Stimulated activated naive CD8-positive, alpha-beta T cell treated with anti-CD3 and anti-CD28 coated beads, Interleukin-15, amount 100 ng/mL, for 72 hours (primary cell): ENCODE results near the gene KIAA1328.

Experiments
- ATAC-seq: fragments of 150-1000 bp; cut with Tn5 transposase; 2 replicates; pipeline ENCODE4 v1.10.0; 2021; ENCODE audit warnings: mild to moderate bottlenecking, moderate library complexity
- DNase-seq, 2 donors: peaks; one replicate each; pipeline ENCODE4 v3.0.0; 2021 to 2022
- H3K27ac Mint-ChIP-seq, 2 donors: one replicate each; pipeline ENCODE4 v1.8.0; 2022; ENCODE audit warnings: mild to moderate bottlenecking in 2 of 2, mixed read lengths in 2 of 2, moderate library complexity in 2 of 2
- H3K27me3 Mint-ChIP-seq: one replicate; pipeline ENCODE4 v1.8.0; 2022; ENCODE audit warnings: mixed read lengths
- H3K4me1 Mint-ChIP-seq: one replicate; pipeline ENCODE4 v1.8.0; 2022; ENCODE audit warnings: mild to moderate bottlenecking, mixed read lengths
- H3K4me3 Mint-ChIP-seq, 2 donors: one replicate each; pipeline ENCODE4 v1.8.0; 2022; ENCODE audit warnings: mild to moderate bottlenecking in 2 of 2, mixed read lengths in 2 of 2, moderate library complexity in 1 of 2
- H3K9me3 Mint-ChIP-seq, 2 donors: one replicate each; pipeline ENCODE4 v1.8.0; 2022; ENCODE audit warnings: mixed read lengths in 2 of 2

The KIAA1328 gene

DNA sequence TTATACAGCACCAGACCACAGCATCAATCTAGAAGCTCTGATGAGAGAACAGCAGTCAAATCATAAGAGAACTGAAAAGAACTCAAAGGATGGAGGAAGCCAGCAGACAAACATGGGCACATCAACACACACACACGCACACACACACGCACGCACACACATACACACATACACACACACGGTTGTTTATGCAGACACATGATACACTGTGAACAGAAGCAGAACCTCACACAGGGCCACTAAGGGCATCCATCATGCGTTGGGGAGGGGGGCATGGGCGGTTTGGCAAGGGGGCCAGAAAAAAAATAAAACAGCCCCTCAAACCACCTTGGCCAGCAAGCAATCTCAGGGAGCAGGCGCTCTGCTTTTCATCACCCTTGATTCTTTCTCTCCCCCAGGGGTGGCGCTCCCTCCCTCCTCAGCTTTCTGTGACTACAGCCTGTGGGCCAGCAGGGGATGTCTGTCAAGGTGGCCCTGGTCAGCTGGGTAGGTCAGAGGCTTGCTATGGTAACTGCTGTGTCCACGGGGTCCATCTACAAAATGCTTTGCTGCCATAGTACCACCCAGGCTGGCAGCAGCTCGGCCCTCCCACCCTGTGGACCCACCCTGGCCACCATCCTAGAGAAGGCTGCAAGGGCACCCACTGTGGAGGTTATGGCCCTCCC, 418.7 kb downstream of the KIAA1328 start:
- no peak overlapping the region for H3K27ac Mint-ChIP-seq
- peaks cover 7% of the 10 kb centered on the region for H3K4me1 Mint-ChIP-seq
- peaks cover 10 to 15% of the 10 kb centered on the region in 2 donors for H3K9me3 Mint-ChIP-seq
- ATAC-seq (no peak), DNase-seq (no peak)
- no peak overlapping the region for H3K4me3 Mint-ChIP-seq
- H3K27me3 Mint-ChIP-seq = peaks cover 69% of the 10 kb centered on the region

DNA sequence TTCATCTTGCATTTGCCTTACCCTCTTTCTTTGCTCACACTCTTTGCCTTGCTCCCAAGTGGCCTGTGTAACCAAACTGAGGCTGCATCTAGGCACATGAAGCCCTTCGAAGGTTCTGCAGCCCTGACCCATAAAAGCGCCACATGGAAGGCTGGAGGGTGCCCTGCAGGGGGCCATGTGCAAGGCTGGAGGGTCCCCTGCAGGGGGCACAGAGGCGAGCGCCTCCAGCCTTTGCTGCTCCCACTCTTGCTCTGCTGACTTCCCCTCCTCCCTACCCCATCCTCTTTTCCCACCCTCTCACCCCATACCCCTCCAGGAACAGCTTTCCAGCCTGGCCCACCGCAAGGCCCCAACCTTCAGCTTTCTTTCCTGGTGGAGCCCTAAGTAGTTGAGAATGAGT, 419.4 kb downstream of the KIAA1328 start:
- Mint-ChIP-seq H3K27me3 (peaks cover 69% of the 10 kb centered on the region), H3K4me1 (peaks cover 12% of the 10 kb centered on the region), H3K27ac (no peak overlapping the region), H3K4me3 (no peak overlapping the region), H3K9me3 (peaks cover 10 to 15% of the 10 kb centered on the region in 2 donors)
- DNase-seq (no peak), ATAC-seq (peak; percentile 17)

DNA sequence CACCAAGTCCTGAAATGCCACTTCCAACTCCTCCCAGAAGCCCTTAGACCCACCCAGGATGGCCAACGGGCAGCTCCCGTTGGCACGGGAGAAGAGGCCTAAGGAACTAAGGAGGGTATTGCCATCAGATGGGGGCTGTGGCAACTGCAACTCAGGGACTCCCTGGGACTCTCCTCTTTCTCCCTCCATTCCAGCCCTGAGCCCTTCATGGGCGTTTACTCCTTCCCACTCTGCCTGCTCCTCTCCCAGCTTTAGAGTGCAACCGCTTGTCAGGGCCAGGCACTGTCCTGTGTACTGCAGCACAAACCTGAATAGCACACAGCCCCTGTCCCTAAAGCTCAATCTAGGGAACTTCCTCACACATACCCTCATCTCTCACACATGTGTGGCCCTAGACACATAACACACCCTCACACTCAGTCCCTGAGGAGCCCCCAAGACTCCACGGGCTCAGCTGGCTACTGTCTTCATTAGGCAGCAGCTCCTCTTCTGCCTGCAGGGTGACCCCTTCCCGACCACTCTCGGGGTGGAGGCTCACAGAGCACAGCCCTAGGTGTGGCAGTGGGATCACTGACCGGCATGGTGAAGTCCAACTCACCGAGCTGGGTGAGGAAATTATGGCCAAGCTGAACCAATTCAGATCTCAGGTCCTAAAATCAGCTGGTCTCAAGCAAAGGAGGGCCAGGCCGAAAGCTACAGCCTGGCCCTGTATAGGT, 420.4 kb downstream of the KIAA1328 start:
- DNase-seq (no peak), ATAC-seq (no peak)
- Mint-ChIP-seq H3K9me3 (peaks cover 10 to 15% of the 10 kb centered on the region in 2 donors), H3K4me3 (no peak overlapping the region), H3K27me3 (peaks cover 66% of the 10 kb centered on the region), H3K4me1 (peaks cover 6% of the 10 kb centered on the region), H3K27ac (peak overlapping the region in 1 of 2 donors; percentile 74)

DNA sequence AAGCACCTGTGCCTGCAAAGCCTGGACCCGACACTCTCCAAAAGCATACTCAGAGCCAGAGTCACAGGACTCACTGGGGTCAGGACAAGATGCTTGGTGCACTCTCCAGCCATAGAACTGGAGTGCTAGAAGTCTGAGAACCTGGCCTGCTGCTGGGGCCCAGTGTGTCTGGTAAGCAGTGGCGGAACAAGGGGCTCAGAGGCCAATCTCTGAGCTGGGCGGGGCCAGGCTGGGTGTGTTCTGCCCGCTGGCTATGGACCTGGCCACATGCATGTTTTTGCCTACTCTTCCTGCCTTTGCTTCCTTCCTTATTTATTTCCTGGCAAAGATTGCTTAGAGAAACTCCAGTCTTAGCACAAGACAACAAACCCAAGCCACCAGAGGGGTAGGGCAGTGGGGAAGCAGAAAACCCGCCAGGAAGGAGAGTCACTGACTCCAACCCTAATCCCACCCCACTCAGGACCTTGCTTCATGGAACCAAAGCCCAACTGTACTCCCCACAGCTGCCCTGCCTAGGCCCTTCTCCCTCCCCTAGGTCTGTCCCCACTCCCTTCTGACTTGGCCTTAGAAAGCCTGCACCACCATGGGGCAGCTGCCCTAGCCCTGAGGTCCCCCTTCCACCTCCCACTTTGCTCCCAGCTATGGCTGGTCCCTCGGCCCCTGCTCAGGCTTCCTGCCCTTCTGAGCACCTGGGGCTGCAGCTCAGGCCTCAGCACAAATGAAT, 421.1 kb downstream of the KIAA1328 start:
- ATAC-seq (no peak), DNase-seq (no peak)
- no peak overlapping the region for H3K4me3 Mint-ChIP-seq
- no peak overlapping the region for H3K27ac Mint-ChIP-seq
- peaks cover 11% of the 10 kb centered on the region for H3K4me1 Mint-ChIP-seq
- peaks cover 66% of the 10 kb centered on the region for H3K27me3 Mint-ChIP-seq
- H3K9me3 Mint-ChIP-seq = peaks cover 5 to 15% of the 10 kb centered on the region in 2 donors

DNA sequence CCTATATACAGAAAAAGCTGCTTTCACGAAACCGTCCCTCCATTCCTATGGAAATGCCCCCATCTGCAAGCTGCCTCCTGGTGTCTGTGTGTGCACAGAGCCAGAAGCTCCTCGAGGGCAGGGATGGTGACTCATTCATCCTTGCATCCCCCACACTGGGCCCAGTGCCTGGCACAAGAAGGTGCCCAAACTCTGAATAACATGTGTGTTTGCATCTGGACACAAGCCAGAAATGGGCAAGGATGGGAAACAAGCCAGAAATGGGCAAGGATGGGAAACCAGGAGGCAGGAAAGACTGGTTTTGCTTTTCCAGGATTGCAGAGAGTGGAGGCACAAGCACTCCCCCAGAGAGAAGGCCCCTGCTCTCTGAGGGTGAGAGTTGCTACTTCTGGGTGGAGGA, 422.8 kb downstream of the KIAA1328 start:
- peaks cover 3 to 15% of the 10 kb centered on the region in 2 donors for H3K9me3 Mint-ChIP-seq
- peaks cover 11% of the 10 kb centered on the region for H3K4me1 Mint-ChIP-seq
- no peak overlapping the region for H3K27ac Mint-ChIP-seq
- DNase-seq = no peak
- no peak overlapping the region for H3K4me3 Mint-ChIP-seq
- no peak for ATAC-seq
- peaks cover 76% of the 10 kb centered on the region for H3K27me3 Mint-ChIP-seq

DNA sequence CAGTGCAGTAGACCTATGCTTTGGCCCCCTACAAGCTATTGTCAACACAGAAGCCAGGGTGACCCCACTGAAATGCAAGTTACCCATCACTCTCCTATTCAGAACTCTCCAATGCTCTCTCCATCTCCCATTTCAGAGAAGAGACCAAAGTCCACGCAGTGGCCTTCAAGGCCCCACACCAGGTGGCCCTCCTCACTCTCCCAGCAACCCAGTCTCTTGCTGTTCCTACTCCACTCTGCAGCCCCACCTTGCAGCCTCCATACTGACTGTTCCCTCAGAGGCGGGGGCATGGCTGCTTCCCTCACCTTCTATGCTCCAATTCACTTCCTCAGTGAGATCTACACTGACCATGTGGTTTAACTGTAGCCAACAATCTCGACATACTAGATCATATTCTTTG, 423.4 kb downstream of the KIAA1328 start:
- Mint-ChIP-seq H3K4me3 (no peak overlapping the region), H3K9me3 (peaks cover 0 to 8% of the 10 kb centered on the region in 2 donors), H3K27ac (no peak overlapping the region), H3K4me1 (peaks cover 11% of the 10 kb centered on the region), H3K27me3 (peaks cover 82% of the 10 kb centered on the region)
- DNase-seq (no peak), ATAC-seq (no peak)

DNA sequence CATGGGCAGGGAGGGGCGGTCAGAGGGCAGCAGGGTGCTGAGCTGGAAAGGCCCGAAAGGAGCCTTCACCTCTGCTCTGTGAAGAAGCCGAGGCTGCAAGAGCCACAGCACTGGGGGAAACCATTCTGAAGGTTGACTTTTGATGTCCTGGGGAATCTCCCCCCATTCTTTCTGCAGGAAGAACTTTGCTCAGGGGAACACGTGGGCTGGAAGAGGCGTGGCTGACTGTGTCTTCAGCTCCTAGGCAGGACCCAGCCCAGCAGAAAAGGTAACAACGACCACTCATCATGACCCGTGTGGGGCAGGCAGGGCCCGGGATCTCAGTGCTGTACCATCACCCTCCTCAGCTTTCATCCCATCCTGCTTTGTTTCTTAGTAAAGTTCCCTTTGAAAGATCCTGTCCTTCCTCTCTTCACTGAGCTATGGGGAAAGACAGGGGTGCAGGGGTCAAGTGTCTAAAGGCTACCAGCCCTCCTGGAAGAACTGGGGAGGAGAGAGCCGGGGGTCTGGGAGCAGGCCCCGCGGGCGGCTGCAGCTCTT, 424.0 kb downstream of the KIAA1328 start:
- peaks cover 88% of the 10 kb centered on the region for H3K27me3 Mint-ChIP-seq
- peaks cover 11% of the 10 kb centered on the region for H3K4me1 Mint-ChIP-seq
- peak overlapping the region in 1 of 2 donors; percentile 13 for H3K27ac Mint-ChIP-seq
- H3K4me3 Mint-ChIP-seq = peak overlapping the region in 1 of 2 donors; percentile 17
- H3K9me3 Mint-ChIP-seq = peaks cover 0 to 8% of the 10 kb centered on the region in 2 donors
- DNase-seq = no peak
- ATAC-seq = no peak

DNA sequence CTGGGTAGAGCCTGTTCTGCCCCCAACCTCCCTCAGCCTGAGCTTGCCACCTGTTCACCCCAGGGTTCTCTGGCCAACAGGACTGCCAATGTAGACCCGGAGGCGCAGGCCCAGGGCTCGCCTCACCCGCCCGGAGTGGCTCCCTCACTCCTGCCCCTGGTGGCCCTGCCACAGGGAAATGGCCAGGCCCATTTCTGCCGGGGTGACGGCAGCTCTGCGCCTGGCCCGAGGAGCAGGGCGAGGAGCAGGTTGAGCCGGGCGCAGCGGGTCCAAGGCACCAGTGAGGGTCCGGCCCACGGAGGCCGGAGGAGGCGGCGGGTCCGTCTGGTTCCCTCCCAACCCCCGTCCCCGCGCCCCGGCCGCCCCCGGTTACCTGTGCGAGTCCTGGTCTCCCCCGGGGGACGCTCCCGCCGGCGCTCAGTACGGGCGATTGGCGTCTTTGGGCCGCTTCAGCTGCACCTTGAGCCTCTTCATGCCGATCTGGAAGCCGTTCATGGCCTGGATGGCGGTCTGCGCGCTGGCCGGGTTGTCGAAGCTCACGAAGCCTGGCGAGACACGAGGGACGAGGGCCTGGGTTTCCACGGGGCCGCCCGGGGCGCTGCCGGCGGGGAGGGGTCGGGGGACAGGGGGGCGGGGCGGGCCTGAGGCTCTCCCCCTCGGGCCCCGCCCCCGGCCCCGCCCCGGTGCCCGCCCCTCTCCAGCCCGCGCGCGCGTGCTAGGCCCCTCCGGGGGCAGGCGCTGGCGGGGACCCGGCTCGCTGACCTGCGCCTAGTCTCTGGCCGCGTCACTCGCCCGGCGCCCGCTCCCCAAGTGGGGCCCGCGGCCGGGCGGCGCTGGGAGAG, 424.7 kb downstream of the KIAA1328 start:
- peak overlapping the region; percentile 27 to 62 for H3K4me3 Mint-ChIP-seq
- DNase-seq = no peak
- peak; percentile 47 for ATAC-seq

DNA sequence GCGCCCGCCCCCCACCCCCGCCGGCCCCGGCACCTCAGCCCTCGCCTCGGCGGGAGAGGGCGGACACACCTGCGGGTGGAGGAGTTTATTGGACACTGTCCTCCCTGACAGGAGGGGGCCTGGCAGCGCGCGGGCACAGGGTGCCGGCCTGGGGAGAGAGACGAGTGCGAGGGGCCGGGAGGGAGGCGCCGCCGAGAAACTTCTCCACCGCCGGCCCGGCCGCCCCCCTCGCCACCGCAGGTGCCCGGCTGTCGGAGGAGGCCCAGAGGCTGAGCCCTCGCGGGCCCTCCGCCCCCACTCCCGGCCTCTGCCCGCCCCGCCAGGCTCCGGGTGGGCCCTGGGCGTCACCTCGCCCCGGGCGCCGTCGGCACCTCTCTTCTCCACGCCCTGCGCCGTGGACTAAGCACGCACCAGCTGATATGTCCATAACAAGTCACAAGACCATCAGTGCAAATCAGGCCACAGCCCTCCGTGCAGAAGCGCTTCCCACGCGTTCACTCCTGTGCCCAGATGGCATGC, 425.4 kb downstream of the KIAA1328 start:
- peak overlapping the region in 1 of 2 donors; percentile 63 for H3K27ac Mint-ChIP-seq
- peaks cover 0 to 4% of the 10 kb centered on the region in 2 donors for H3K9me3 Mint-ChIP-seq
- peak; percentile 45 for ATAC-seq
- DNase-seq = no peak
- peaks cover 92% of the 10 kb centered on the region for H3K27me3 Mint-ChIP-seq
- peaks cover 17% of the 10 kb centered on the region for H3K4me1 Mint-ChIP-seq
- peak overlapping the region; percentile 51 to 69 for H3K4me3 Mint-ChIP-seq

More for the DNA sequence above, 424.7 kb downstream of the KIAA1328 start:
- peaks cover 95% of the 10 kb centered on the region for H3K27me3 Mint-ChIP-seq
- H3K4me1 Mint-ChIP-seq = peaks cover 15% of the 10 kb centered on the region
- no peak overlapping the region for H3K27ac Mint-ChIP-seq
- H3K9me3 Mint-ChIP-seq = peaks cover 0 to 8% of the 10 kb centered on the region in 2 donors

DNA sequence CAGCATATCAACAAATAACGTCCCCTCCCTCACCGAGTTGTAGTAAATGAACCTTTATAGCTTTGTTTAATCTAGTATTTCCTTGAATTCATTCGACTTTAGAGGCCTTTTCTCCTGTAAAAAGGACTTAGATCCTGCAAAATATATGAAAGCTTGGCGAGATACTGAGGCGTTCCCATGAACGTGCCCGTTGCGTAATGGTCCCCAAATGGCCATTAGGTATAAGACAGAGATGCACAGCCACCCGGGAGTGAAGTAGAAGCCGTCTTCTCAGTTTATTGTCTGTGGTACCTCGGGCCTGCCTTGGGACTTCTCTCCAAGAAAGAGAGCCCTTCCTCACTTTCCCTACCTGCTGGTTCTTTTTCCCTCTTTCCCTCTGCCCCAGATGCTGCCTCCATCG, 426.0 kb downstream of the KIAA1328 start:
- no peak for ATAC-seq
- Mint-ChIP-seq H3K27ac (no peak overlapping the region), H3K9me3 (no peaks in the 10 kb centered on the region), H3K4me1 (peaks cover 17% of the 10 kb centered on the region), H3K4me3 (peak overlapping the region; percentile 51 to 69), H3K27me3 (peaks cover 87% of the 10 kb centered on the region)
- DNase-seq = no peak

DNA sequence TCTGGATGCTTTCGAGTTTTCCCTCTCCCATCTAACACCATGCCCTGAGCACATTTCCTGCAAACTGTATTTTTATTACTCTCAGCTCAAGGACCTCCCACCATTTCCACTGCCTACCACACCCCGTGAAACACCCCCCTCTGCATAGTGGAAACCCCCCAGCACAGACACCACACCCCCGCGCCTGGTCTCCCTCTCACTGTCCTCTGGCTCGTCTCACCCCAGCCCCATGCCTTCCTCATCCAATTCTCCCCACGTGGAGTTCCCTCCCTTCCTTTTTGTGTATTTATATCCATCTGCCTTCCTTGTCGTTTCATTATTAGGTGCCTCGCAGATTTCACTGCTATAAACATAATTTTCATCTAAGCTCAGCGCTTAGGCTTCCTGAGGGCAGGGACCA, 429.2 kb downstream of the KIAA1328 start:
- Mint-ChIP-seq H3K4me1 (peaks cover 11% of the 10 kb centered on the region), H3K27ac (peak overlapping the region in 1 of 2 donors; percentile 29), H3K27me3 (peaks cover 69% of the 10 kb centered on the region), H3K4me3 (no peak overlapping the region), H3K9me3 (no peaks in the 10 kb centered on the region)
- ATAC-seq (no peak), DNase-seq (no peak)

DNA sequence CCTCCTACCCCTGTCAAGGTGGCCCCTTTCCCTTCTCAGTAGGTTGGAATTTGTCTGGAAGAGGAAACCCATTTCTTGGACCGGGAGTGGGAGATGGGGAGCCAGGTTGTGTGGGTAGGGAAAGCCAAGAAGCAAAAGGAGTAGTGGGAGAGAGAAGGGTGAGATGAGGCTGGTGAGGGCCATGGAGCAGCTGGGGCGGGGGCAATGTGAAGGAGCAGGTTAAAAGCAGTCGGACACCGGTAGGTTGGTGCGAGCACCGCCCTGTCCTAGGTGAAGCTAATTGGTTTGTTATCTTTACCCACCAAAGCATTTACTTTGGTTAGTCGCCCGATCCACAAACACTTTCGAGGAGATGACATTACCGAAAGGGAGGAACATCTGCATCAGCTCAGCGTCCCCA, 429.9 kb downstream of the KIAA1328 start:
- no peak for DNase-seq
- Mint-ChIP-seq H3K9me3 (no peaks in the 10 kb centered on the region), H3K27ac (no peak overlapping the region), H3K27me3 (peaks cover 62% of the 10 kb centered on the region), H3K4me1 (peaks cover 11% of the 10 kb centered on the region), H3K4me3 (no peak overlapping the region)
- no peak for ATAC-seq

DNA sequence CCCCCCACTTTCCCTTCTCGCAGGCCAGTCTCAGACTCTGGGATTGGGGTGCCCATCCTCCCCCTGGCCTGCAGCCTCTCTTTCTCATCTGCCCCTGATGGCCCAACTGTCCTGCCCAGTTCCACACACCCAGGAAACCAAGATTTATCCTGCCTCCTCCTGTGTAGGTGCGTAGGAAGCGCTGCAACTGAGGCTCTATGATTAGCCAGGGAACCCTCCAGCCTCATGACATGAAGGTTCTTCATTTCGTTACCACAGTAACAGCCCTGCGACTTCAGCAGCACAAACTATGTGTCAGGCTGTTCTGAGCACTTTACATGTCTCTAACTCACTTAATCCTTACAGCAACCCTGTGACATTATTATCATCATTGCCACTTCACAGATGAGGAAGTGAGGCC, 430.8 kb downstream of the KIAA1328 start:
- H3K27me3 Mint-ChIP-seq = peaks cover 57% of the 10 kb centered on the region
- ATAC-seq (no peak), DNase-seq (no peak)
- H3K4me1 Mint-ChIP-seq = peaks cover 7% of the 10 kb centered on the region
- no peaks in the 10 kb centered on the region for H3K9me3 Mint-ChIP-seq
- no peak overlapping the region for H3K27ac Mint-ChIP-seq
- H3K4me3 Mint-ChIP-seq = no peak overlapping the region

DNA sequence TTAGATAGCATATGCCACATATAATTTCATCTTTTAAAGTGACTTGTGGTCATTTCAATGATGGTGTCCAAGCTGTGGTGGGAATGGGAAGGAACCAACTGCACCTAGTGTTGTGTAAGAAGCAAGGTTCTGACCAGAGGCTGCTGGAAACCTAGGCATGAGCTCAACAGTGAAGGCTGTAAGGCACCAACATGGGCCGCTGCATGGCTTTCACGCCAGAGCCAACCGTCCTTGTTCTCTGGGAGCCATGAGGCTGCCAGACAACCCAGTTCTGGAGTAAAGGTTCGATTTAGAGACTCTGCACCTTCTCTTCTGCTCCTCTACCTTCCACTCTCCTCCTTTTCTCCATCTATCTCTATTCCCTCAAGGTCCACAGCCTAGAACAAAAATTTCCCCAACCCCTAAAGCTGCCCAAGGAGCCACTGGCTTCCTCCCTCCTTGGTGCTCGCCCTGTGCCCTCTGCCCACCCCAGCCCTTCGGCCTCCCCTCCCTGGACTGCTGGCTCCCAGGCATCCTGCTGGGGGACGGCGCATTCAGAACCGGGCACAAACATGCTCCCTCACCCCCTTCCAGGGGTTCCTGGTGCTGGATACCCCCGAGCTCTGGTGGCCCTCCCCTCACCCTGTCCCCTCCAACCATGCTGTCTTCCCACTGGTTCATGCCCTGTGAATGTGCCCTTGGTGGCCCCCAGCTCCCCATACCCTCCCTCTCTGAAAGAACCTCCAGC, 431.6 kb downstream of the KIAA1328 start:
- Mint-ChIP-seq H3K4me1 (peaks cover 6% of the 10 kb centered on the region), H3K9me3 (no peaks in the 10 kb centered on the region), H3K27ac (no peak overlapping the region), H3K27me3 (peaks cover 56% of the 10 kb centered on the region), H3K4me3 (no peak overlapping the region)
- DNase-seq (no peak), ATAC-seq (no peak)
